DMS153 treated with DMSO at 0.1 percent for 48 hours (cell line): ENCODE results near the gene SERTAD2.

Experiments used
- DNase-seq: peaks from one replicate; lab custom pipeline; 2025; ENCODE audit not compliant: unreplicated experiment; lab: John Stamatoyannopoulos, UW

SERTAD2 gene, protein sequence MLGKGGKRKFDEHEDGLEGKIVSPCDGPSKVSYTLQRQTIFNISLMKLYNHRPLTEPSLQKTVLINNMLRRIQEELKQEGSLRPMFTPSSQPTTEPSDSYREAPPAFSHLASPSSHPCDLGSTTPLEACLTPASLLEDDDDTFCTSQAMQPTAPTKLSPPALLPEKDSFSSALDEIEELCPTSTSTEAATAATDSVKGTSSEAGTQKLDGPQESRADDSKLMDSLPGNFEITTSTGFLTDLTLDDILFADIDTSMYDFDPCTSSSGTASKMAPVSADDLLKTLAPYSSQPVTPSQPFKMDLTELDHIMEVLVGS

DNA sequence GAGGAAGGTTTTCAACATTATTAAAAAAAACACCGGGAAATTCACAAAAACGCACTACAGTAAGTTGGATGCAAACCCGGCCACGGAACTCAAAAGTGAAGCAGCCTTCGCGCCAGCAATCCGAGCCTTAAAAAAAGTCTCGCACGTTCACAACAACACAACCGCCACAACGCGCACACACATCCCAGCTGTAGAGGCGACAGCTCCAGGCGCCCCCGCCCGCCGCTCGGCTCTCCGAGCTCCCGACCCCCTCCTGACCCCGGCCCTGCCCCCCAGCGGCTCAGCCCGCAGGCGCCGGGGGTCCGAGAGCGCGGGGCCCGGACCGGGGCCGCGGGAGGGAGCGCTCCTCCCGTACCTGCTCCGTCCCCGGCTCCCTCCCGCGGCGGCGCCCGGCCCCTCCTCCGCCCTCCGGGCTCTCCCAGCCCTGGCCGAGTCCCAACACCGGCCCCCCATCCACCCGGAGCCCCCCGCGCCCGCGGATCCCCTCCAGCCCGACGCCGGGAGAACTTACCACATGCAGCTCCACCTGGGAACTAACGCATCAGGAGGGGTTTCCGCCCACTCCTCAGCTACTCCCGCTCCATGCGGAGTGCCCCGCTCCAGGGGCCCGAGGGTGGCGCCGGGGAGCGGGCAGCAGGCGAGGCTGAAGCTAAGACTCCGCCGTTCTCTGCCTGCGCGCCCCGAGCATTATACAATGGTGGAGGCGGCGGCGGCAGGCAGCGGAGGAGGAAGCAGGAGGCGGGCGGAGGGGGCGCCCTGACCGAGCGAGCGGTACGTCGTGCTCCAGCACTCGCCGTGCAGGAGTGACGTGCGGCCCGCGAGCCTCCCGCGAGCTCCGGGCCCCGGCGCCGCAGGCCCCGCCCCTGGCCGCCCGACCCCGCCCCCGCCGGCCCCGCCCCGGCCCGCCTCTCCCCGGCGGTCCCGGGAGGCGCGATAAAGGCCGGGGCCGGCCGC lies at the start of gene SERTAD2:
Gene SERTAD2 (minus strand): TSS at position 805 of the 954 bp plus-strand sequence. CDS start 17,042 bp downstream, outside the sequence.
- DNase-seq, result peak; percentile 58

DNA sequence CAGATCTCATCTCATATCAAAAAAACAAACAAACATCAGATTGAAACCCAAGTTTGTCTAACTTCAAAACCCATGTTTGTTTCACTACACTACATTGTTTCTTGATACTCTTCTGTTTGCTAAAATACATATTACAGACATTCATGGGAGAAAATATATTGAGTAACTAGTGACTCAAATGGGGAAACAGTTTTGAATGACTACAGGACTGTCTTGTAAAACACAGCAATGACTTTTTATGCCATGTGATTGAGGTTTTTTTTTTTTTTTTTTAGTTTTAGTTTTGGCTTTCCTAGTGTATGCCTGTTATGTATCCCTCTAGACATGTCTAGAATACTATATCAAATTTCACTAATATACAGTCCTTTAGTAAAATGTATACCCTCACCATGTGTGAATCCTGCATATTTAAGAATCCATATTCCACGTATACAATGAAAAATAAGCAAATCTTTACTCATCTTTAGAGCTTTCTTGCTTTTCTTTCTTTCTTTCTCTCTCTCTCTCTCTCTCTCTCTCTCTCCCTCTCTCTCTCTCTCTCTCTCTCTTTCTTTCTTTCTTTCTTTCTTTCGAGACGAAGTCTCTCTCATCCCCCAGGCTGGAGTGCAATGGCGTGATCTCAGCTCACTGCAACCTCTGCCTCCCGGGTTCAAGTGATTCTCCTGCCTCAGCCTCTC lies 46.6 kb upstream of the SERTAD2 start:
- no peak for DNase-seq

DNA sequence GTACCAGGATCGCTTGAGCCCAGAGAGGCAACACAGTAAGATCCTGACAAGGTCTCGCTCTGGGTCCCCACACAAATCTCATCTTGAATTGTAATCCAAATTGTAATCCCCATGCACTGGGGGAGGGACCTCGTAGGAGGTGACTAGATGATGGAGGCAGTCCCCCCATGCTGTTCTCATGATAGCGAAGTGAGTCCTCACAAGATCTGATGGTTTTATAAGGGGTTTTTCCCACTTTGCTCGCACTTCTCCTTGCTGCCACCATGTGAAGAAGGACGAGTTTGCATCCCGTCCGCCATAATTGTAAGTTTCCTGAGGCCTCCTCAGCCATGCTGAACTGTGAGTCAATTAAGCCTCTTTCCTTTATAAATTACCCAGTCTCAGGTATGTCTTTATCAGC lies 46.0 kb upstream of the SERTAD2 start:
- DNase-seq, result no peak

DNA sequence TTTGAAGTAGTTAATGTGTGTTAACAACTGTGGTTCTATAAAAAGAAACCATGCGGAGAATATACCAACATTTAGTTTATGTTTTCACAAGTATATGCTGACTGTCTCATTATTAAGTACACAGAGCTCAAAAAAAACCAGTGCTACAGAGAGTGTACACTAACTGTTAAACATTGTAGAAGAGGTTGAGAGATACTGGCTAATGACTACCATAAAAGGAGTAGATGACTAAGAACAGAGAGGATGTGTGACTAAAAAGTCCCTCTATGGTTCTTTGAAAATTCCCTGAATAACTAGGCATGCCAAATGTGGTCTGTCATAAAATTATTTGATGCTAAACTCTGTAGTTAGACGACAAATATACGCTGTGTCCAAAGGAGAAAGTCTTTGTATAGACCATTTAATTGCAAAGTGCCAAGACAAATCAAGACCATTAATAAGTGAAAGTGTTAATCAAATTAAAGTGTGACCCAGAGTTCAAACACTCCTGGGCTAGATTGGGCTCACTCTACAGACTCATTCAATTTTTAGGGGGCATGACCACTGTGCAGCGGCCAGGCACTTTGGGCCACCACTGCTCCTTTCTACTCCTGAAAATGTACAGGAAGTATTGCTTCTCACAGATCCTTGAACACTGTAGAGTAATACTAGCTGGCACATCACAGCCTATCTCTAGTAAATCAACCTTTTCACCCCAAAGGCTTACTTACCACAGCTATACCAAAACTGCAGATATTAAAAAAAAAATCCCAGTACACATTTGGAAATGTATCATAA lies 45.1 kb upstream of the SERTAD2 start:
- DNase-seq, result no peak

DNA sequence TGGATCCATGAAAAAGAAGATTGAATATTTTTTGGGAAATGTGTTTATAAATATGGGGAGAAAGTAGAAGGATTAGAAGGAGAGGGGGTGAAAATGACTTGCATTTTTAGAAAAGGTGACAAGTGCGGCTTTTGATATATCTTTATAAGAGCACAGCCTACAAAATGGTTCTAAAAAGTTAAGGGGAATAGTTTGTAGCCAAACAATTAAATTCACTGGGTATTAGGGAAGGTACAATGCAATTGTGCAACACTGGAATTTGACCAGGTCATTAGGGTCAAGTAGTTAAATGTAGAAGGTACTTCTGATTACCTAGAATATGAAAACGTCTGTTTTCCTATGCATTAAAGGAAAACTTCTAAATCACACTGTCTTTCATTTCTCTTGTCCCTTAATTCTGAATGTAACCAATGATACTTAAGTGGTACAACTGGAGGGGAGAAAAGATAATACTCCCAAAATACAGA lies 44.5 kb upstream of the SERTAD2 start:
- no peak for DNase-seq

DNA sequence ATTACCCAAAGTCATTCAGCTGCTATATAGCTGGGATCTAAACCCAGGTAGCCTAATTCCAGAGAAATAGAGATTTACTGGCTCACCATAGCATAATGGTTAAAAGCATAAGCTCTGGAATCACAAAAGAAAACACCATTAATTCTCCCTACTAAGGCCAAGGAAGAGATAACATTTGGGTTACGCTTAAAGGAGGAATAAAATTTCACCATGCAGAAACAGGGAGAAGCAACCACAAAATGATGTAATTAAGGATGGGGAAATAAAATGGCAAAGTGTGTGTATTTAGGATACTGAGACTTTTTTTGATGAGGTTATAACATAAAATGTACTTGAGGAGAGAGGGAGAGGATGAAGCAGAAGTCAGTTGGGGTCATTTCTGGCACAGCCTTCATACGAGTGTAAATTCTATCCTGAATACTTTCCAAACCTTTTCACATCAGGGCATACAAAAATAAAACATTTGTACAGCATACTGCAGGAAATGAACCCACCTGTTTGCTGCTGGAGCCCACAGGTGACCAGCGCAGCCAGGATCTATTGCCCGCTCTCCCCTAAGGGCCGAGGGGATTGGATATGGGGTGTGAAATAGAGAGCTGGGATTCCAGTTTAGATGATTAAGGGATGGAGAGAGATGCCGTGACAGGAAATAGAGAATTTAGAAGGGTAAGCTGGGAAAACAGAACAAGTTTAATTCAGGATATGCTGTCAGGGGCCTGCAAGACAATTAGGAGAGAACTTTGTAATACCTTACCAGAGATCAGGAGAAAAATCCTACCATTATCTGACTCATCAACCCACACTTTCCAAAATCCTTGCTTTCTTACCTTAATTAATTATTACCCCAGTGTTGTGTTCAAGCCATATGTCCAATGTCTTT lies 43.8 kb upstream of the SERTAD2 start:
- DNase-seq, result no peak

DNA sequence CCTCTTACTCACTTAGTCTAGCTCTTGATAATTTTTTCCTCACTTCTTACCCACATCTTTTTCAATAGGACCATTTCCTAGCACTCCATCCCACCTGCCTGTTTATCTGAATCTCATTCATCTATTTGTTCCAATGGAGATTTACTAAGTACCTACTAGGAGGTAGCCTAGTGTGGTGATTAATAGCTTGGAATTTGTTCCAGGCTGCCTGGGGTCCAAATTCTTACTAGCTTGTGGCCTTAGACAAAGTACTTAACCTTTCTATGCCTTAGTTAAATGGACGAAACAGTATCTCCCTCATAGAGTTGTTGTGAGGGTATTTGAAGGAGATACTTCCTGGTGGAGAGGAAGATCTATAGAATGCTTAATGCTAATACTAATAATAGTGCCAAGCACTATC lies 42.9 kb upstream of the SERTAD2 start:
- no peak for DNase-seq

DNA sequence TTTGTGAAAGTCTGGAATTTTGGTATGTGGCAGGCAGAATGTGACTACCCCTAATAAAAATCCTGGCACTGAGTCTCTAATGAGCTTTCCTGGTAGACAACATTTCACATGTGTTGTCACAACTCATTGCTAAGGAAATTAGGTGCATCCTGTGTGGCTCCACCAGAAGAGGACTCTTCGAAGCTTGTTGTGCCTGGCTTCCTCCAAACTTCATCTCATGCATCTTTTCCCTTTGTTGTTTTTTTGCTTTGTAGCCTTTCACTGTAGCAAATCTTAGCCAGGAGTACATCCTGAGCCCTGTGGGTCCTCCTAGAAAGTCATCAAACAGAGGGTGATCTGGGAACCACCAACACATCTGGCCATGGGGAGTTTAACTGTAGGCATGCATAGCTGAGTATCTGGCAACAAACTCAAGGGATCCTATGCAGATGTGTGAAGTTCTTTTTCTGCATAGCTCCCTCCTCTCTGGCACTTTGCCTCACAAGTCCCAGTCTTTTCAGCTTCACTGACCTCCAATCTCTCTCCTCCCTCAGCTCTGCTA lies 42.1 kb upstream of the SERTAD2 start:
- no peak for DNase-seq

DNA sequence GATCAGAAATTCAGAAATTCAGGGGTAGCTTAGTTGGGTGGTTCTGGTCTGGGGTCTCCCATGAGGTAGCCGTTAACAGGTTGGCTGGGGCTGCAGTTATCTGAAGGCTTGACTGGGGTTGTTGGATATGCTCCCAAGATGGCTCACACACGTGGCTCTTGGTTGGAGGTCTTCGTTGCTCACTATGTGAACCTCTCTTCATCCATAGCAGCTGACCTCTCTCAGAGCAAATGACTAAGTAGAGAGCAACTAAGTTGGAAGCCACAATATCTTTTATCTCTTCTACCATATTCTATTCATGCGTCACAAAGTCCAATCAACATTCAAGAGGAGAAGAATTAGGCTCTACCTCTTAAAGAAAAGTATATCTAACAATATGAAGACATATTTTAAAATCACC lies 38.7 kb upstream of the SERTAD2 start:
- no peak for DNase-seq

DNA sequence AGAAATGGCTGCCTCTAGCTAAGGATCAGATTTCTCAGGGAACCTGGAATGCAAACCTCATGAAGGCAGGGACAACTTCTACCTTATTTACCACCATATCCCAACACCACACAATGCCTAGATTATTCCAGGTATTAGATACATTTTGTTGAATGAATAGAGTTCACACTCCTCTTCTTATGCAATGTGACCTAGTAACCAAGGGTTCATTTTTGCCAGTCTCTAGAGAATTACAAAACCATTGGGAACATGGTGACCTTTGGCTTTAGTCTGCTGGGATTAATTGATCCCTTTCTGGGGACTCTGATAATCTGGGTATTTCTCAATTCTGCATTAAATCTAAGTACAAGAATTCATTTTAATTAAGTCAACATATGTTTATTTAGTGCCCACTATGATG lies 35.2 kb upstream of the SERTAD2 start:
- DNase-seq, result no peak

DNA sequence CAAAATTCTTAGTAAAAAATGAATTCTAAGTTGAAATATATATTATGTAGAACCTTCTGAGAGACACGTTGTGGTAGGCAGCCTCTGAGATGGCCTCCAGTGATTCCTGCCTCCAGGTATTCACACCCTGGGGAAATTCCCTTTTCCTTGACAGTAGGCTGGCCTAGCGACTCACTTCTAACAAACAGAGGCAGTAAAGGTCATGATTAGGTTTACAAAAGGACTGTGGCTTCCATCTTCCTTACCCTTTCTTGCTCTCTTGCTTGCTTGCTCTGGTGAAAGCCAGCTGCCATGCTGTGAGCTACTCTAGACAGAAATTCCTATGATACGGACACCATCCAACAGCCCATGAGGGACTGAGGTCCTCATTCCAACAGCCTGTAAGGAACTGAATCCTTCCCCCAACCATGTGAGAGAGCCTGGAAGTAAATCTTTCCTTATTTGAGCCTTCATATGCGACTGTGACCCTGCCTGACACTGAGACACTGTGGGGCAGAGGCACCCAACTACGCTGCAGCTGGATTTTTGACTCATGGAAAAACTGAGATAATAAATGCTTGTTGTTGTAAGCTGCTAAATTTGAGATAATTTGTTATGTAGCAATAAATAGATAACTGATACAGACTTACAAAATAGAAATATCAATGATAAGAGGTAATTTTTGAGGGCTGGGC lies 32.7 kb upstream of the SERTAD2 start:
- no peak for DNase-seq

DNA sequence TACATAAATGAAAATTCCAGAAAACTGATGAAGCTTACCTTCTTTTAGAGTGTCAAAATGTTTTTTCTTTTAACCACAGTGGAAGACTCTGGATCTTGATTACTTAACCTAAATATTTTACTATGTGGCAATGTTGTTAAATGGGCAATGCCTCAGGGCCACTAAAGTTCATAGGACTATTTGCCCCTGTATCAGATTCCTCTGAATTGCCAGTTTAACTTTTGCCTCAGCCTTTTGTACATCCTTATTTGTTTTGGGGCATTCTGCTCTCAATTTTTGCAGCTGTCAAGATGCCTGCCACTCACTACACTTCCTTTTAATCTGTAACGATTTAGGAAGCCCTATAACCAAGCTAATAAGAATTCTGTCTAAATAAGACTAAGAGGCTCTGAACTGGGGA lies 31.7 kb upstream of the SERTAD2 start:
- no peak for DNase-seq

DNA sequence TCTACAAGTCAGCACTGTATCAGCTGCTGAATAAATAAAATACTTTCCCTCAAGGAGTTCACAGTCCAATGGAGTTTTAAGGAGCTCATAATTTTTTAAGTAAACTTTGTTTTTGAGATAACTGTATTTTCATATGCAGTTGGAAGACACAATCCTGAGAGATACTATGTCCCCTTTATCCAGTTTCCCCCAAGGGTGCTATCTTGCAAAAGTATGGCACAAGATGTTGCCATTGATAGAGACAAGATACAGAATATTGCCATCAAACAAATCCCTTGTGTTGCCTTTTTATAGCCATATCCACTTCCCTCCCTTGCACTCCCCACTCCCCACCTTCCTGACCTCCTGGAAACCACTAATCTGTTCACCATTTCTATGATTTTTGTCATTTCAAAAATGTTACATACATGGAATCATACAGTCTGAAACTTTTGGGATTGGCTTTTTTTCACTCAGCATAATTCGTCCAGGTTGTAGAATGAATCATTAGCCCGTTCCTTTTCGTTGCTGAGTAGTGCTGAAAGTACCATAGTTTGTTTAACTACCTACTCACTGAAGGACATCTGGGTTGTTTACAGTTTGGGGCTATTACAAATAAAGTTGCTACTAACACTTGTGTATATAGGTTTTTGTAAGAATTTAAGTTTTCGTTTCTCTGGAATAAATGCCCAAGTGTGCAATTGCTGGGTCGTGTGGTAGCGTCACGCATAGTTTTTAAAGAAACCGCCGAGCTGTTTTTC lies 30.2 kb upstream of the SERTAD2 start:
- no peak for DNase-seq

DNA sequence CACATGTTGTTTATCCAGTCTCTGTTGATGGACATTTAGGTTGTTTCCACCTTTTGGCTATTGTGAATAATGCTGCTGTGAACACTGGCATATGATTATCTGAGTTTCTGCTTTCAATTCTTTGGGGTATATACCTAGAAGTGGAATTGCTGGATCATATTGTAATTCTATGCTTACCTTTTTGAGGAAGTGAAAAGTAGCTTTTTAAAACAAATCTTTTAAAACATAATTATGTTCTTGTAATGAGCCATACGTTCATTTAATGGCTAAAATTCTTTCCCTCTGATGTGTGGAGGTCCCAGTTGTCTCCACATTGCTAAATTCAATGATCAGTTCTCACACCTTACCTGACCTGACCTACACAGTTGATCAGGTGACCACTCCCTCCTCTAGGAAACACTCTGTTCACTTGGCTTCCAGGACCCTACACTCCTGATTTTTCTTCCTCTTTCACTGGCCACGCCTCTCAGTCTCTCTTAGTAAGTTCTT lies 27.8 kb upstream of the SERTAD2 start:
- DNase-seq, result no peak

DNA sequence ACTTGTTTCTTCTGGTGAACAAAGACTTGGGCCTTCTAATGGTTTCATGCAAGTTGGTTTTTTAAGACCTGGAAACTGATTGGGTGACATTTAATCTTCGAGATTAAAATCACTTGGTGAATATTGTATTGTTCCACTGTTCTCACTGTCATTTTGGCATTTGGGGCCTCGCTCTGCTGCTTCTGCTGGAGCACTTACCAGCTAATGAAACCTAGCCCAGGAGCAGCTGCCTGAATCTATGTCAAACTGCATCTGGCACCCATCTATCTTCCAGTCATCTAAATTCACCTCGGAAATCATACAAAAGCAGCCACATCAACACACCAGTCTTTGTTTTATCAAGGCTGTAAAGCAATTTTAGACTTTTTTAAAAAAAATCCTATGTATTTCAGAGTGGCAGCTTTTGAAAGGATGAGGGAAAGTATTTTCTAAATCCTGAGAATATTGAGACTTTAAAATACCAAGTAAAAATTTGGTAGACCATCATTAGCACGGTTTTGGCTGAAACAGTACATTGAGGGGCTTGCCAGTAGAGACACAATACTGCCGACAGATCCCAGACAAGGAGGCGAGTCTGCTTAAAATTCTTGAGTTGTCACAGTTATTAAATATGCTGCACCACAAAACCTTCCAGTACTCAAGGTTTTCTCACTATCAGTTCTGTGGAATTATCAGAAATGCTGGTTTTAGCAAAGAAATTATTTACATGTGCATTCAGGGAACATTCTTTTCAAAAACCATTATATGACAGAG lies 26.1 kb upstream of the SERTAD2 start:
- no peak for DNase-seq

DNA sequence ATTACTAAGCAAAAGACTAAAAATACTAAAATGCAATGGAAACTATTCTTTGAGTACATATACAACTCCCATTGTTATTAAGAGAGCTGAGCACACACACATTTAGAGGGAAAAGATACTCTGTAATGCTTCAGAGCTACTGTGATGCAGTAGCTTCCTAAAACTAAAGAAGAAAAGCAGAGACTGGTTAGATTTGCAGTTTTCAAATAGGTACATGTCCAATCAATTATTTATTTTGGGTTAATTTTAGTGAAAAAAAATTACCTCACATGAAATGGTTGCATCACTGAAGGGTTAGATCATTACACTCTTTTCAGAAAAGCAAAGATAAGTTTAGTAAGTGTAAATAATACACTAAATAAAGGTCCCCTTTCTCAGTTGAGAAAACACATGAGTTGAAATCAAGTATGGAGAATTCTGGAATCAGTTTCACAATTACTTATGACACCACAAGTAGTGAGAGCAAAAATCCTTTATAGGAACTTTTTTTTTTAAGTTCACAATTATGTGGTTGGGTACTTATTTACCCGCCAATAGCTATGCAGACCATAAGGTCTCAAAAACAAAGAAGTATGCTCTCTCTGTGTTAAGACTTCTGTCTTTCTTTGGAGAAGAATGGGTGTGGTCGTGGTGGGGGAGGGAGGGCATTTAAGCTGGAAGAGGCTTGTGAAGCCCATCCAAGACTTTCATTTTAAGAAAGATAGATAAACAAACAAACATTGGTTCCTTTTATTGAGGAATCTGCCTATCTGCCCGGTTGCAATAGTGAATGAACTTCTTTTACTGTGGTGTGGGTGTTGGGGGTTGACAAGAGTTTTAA lies 25.3 kb upstream of the SERTAD2 start:
- no peak for DNase-seq

DNA sequence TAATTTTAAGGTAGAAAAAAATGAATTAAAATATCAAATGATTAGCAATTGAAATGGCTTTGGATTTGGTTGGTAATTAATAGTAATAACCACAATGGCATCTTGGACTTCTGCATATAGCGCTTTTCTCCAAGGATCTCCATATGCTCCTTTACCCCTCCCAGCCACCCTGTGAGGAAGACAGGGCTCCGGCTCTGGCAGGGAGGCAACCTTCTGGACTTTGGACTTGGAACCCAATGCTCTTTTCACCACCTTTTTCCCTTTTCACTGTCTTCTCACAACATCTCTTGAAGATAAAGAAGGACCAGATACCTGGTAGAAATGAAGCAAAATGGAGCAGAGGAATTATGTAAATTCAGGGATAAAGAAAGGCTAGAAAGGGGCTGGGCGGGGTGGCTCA lies 23.8 kb upstream of the SERTAD2 start:
- DNase-seq, result no peak
